Skeletal muscle tissue (tissue), 4 donors: ENCODE data around the gene DAB2IP. TPM values are rescaled to one million over a fixed set of nuclear protein-coding genes. Genes with fewer than 3 reads are reported as not detected.

Experiments
- H3K27ac ChIP-seq: one replicate; pipeline ENCODE4 v1.7.0; 2013; ENCODE audit warnings: mild to moderate bottlenecking, low read depth, low read length, inconsistent platforms
- H3K27me3 ChIP-seq, 3 donors: one replicate each; pipeline ENCODE4 v1.7.0; 2013; ENCODE audit warnings: low read length in 3 of 3; ENCODE audit not compliant: control insufficient read depth in 3 of 3, insufficient read depth in 3 of 3
- H3K36me3 ChIP-seq, 3 donors: one replicate each; pipeline ENCODE4 v1.7.0; 2013; ENCODE audit warnings: low read length in 3 of 3; ENCODE audit not compliant: control insufficient read depth in 3 of 3, insufficient read depth in 3 of 3
- H3K4me1 ChIP-seq, 3 donors: one replicate each; pipeline ENCODE4 v1.7.0; 2013; ENCODE audit warnings: low read length in 3 of 3, mild to moderate bottlenecking in 3 of 3; ENCODE audit not compliant: control insufficient read depth in 3 of 3, insufficient read depth in 3 of 3
- H3K4me3 ChIP-seq, 3 donors: one replicate each; pipeline ENCODE4 v1.7.0; 2013; ENCODE audit warnings: low read length in 3 of 3
- H3K9ac ChIP-seq, 3 donors: one replicate each; pipeline ENCODE4 v1.7.0; 2013; ENCODE audit warnings: low read length in 3 of 3, mild to moderate bottlenecking in 3 of 3, moderate library complexity in 2 of 3, low read depth in 1 of 3
- H3K9me3 ChIP-seq, 3 donors: one replicate each; pipeline ENCODE4 v1.7.0; 2013; ENCODE audit warnings: low read length in 3 of 3; ENCODE audit not compliant: control insufficient read depth in 3 of 3
- total RNA-seq: library from RNA; depleted of rRNA; stranded (reverse); fragments of >200 nt; gene quantifications from one replicate; pipeline ENCODE4 v1.2.3, GENCODE V29; 2014
- donor health status: Osteomylitis.

Gene DAB2IP
- total RNA-seq, 1 donor from 2014 or later = 12.5 TPM

DNA sequence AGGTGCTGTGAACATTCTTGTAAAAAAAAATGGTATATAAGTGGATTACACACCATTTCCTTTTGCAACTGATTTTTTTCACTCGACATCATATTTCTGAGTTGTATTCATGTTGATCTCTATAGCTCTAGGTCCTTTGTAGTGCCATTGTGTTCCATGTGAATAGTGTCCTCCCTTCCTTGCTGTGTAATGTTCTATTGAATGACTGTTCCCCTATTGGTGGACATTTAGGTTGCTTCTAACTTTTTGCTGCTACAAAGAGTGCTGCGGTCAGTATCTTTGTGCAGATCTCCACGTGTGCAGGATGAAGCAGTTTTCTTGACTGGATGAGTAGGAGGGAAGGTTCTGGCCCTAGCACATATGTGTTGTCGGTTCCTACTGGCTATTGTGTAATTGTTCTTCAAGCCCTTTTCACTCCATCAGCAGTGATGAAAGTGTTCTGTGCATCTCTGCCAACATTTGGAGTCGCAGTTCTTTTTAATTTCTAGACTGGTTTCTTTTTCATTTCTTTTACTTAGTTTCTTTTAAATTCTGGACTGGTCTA is 20.2 kb downstream of the DAB2IP start:
- Histone ChIP-seq H3K4me1 (peaks cover 35 to 55% (median 40%) of the 10 kb centered on the region in 3 donors), H3K9ac (no peak overlapping the region), H3K4me3 (no peak overlapping the region), H3K27me3 (no peaks in the 10 kb centered on the region), H3K36me3 (no peaks in the 10 kb centered on the region), H3K9me3 (no peaks in the 10 kb centered on the region), H3K27ac (no peak overlapping the region)

DNA sequence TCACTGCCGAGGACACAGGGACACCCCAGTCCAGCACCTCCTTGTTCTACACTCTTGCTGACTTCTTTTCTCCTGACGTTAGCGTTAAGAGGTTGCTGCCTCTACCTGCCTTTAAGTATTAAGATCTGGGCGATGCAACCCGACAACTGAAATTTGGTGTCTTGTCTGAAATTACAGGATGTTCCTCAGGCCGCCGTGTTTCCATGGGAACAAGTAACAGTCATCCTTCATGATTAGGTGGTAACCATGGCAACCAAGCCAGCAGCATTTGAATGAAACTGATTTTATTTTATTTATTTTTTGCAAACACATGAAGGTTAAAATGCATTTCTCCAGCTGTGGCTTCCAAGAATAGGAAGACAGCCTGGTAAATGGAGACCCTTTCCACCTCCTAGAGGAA is 20.8 kb downstream of the DAB2IP start:
- Histone ChIP-seq H3K27ac (no peak overlapping the region), H3K9ac (no peak overlapping the region)

DNA sequence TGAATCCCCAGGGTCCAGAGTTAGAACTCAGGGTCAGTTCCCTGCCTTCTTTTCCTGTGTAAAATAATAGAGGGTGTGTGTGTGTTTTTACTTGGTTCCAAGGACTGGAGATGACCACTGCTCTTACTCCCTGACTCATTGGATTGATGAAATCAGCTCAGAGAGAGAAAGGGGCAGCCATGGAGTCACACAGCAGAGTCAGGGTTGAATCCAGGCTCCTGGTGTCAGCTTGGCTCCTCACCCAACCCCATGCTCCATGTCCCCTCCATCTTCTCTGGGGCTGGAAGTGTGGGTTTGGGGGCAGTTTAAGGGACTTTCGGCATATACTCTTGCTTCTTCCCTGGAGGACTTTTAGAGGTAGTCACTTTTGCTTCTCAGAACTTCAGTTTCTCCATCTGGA is 21.6 kb downstream of the DAB2IP start:
- Histone ChIP-seq H3K27me3 (no peaks in the 10 kb centered on the region), H3K4me1 (peaks cover 35 to 56% (median 42%) of the 10 kb centered on the region in 3 donors), H3K27ac (no peak overlapping the region), H3K9me3 (no peaks in the 10 kb centered on the region), H3K36me3 (no peaks in the 10 kb centered on the region), H3K4me3 (no peak overlapping the region), H3K9ac (no peak overlapping the region)

More for the DNA sequence above, 20.8 kb downstream of the DAB2IP start:
- no peak overlapping the region for H3K4me3 ChIP-seq
- no peaks in the 10 kb centered on the region for H3K36me3 ChIP-seq
- H3K4me1 ChIP-seq = peaks cover 35 to 56% (median 42%) of the 10 kb centered on the region in 3 donors
- H3K9me3 ChIP-seq = no peaks in the 10 kb centered on the region
- no peaks in the 10 kb centered on the region for H3K27me3 ChIP-seq

DNA sequence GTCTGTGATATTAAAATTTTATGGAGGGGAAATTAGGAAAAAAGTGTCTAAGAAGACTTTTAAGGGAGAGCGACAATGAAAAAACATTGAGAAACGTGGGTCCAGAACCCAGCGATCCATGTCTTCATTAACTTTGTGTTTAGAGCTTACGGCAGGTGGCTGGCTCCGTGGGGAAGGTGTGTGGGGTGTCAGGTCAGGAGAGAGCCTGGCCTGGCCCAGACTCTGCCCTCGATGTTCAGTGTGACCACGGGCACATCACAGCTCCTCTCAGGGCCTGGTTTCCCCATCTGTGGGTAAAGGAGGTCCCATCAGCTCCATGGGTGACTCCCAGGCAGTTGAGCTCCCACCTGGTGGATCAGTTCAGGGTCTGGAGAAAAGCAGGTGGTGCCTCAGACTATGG is 22.1 kb downstream of the DAB2IP start:
- Histone ChIP-seq H3K9me3 (no peaks in the 10 kb centered on the region), H3K36me3 (no peaks in the 10 kb centered on the region), H3K4me1 (peaks cover 35 to 56% (median 42%) of the 10 kb centered on the region in 3 donors), H3K27ac (no peak overlapping the region), H3K4me3 (no peak overlapping the region), H3K9ac (no peak overlapping the region), H3K27me3 (no peaks in the 10 kb centered on the region)

DNA sequence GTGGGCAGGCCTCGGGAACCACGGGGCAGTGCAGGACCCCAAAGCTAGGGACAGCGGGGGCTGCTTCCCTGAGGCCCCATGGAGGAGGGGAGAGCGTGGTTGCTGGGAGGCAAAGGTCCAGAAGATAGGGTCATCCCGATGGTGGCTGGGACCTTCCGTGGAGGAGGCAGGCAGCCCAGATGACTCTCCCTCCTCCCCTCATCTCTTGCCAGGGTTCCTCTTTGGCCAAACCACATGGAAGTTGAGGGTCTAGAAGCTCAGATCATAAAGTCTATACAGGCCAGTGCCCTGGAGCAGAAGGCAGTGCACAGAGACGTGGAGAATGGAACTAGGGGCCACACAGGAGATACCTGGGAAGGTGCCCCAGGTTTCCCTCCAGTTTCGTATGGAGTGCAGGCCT is 22.6 kb downstream of the DAB2IP start:
- Histone ChIP-seq H3K27ac (no peak overlapping the region), H3K27me3 (no peaks in the 10 kb centered on the region), H3K4me1 (peaks cover 35 to 56% (median 42%) of the 10 kb centered on the region in 3 donors), H3K4me3 (no peak overlapping the region), H3K9me3 (no peaks in the 10 kb centered on the region), H3K9ac (no peak overlapping the region), H3K36me3 (peaks cover 2 to 3% (median 3%) of the 10 kb centered on the region in 3 donors)

DNA sequence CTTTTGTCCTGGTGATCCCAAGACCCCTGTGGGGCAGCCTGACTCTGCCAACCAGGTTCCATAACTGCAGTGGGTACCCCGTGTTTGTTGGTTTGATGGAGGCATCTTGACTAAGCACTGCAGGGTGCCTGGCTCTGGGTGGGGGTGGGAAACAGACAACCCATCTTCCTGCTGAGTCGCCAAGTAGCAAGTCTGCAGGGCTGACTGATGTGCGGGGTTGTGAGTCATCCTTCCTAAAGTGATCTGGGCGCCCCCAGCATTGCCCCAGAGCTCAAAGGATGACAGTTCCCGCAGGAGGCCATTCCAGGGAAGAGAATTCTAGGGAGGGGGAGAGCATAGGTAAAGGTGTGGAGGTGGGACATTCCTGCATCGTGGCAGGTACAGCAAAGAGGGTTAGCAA is 23.5 kb downstream of the DAB2IP start:
- Histone ChIP-seq H3K27me3 (no peaks in the 10 kb centered on the region), H3K4me1 (peaks cover 35 to 56% (median 42%) of the 10 kb centered on the region in 3 donors), H3K9ac (peak overlapping the region in 1 of 3 donors; percentile 16), H3K36me3 (peaks cover 11 to 12% (median 11%) of the 10 kb centered on the region in 3 donors), H3K4me3 (no peak overlapping the region), H3K27ac (no peak overlapping the region), H3K9me3 (no peaks in the 10 kb centered on the region)

DNA sequence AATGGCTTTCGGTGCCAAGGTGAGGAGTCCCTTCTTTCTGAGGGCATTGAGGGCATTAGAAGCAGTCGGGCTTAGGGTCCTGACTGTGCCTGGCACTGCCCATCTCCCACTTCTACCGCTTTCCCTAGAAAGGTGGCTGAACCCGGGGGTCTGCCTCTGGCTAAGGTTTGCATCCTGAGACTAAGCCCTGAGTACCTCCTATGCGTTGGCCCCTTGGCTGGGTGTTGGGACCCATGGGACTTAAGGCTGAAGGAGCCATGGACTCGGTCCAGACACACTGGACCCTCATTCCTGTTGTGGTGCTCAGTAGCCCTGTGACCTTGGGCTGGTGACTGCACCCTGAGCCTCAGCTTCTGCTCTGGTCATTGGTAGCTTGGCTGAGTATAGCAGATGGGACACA is 23.9 kb downstream of the DAB2IP start:
- H3K27me3 ChIP-seq = no peaks in the 10 kb centered on the region
- no peak overlapping the region for H3K27ac ChIP-seq
- H3K9me3 ChIP-seq = no peaks in the 10 kb centered on the region
- H3K9ac ChIP-seq = peak overlapping the region in 1 of 3 donors; percentile 40
- H3K4me3 ChIP-seq = no peak overlapping the region
- peaks cover 12 to 15% (median 13%) of the 10 kb centered on the region in 3 donors for H3K36me3 ChIP-seq
- peaks cover 35 to 52% (median 42%) of the 10 kb centered on the region in 3 donors for H3K4me1 ChIP-seq

DNA sequence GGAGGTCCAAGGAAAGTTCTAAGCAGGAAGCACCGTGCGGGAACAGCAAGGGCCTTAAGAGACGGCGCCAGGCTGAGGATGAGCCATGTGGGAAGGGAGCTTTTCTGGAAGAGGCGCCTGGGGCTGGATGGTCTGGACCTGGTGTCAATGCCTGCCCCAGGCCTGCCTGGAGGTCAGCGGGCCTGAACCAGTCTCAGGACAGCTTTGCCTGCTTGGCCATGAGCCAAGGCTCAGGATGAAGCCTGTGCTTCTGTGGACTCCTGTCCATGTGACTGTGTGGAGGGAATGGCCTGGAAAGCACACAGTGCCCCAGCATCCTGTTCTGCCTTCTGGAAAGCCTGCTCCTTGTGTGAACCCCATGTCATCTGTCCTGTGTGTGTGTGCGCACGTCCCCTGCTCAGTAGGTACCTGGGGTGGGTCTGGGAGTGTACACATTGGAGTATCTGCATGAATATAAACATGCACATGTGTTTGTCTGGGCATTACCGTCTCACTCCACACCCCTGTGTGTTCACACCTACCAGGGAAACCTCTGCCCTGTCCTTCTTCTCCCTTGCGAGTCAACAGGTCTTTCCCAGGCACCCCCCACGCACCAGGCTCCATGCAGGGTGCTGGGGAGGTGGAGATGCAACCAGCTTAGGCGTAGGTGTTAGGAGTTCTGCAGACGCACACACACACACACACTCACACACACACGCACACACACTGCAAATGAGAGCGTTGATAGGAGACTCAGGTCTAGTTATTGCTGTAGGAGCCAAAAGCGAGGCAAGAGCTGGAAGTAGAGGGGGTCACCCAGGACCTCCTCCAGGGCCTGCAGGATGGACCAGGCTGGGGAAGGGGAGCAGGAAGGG is 24.8 kb downstream of the DAB2IP start:
- H3K36me3 ChIP-seq = peaks cover 12 to 18% (median 16%) of the 10 kb centered on the region in 3 donors
- peaks cover 35 to 49% (median 42%) of the 10 kb centered on the region in 3 donors for H3K4me1 ChIP-seq
- H3K27me3 ChIP-seq = no peaks in the 10 kb centered on the region
- no peak overlapping the region for H3K4me3 ChIP-seq
- H3K27ac ChIP-seq = no peak overlapping the region
- H3K9me3 ChIP-seq = no peaks in the 10 kb centered on the region
- peak overlapping the region in 1 of 3 donors; percentile 40 for H3K9ac ChIP-seq

DNA sequence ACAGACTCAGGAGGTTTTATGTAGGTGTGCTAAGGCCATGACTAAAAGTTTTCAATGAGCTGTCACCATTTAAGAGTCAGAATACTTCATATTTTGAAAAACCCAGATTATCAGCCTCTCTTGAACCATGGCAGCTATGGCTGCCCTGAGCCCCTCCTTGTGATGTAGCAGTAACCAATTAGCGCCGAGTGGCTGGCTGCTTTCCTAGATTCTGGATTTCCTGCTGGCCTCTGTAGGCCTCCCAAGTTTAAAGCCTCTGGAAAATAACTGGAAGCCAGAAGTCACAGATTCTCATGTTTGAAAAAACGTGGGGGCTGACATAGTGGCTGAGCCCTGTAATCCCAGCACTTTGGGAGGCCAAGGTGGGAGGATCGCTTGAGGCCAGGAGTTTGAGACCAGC is 25.5 kb downstream of the DAB2IP start:
- no peak overlapping the region for H3K27ac ChIP-seq
- peaks cover 30 to 45% (median 40%) of the 10 kb centered on the region in 3 donors for H3K4me1 ChIP-seq
- H3K9ac ChIP-seq = no peak overlapping the region

DNA sequence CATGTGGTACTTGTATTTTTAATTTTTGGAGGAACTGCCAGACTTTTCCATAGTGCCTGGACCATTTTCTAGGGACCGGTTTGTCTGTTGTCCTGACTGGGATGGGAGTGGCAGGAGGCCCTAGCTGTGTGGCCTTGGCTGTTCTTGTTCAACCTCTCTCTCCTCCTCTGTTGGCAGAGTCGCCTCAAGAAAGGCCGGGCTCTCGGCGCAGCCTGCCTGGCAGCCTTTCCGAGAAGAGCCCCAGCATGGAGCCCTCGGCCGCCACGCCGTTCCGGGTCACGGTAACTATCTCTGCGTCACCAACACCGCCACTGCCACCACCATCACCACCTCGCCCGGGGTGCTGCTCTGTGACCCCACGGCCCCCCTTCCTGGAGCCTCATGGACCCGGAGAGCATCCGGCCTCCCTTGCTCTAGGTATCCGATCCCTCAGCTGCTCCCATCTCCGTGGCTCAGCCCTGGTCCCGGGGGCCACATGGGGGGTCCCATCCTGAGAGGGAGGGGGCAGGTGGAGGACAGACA is 27.1 kb downstream of the DAB2IP start:
- Histone ChIP-seq H3K4me3 (no peak overlapping the region), H3K4me1 (peaks cover 23 to 32% (median 32%) of the 10 kb centered on the region in 3 donors), H3K27me3 (no peaks in the 10 kb centered on the region), H3K9ac (no peak overlapping the region), H3K27ac (no peak overlapping the region), H3K36me3 (peaks cover 21 to 31% (median 28%) of the 10 kb centered on the region in 3 donors), H3K9me3 (no peaks in the 10 kb centered on the region)

More for the DNA sequence above, 25.5 kb downstream of the DAB2IP start:
- Histone ChIP-seq H3K4me3 (no peak overlapping the region), H3K9me3 (no peaks in the 10 kb centered on the region), H3K27me3 (no peaks in the 10 kb centered on the region), H3K36me3 (peaks cover 19 to 24% (median 22%) of the 10 kb centered on the region in 3 donors)
